Uterus (tissue), 2 donors: Measurements from ENCODE around the gene ADCY7.

ENCODE experiments used
- POLR2A ChIP-seq, 2 donors: fragments of 450-650 bp; IDR thresholded peaks; one replicate each; pipeline ENCODE4 v1.6.1; 2016; ENCODE audit warnings: antibody characterized with exemption in 2 of 2, mild to moderate bottlenecking in 1 of 2, moderate library complexity in 1 of 2
- TF ChIP-seq, protein P1 (sequence below), 4 experiments: fragments of 200-600 bp in 2 of 4; fragments of 450-650 bp in 2 of 4; sonication (generic) in 2 of 4; IDR thresholded peaks; one replicate each; pipeline ENCODE4 v1.5.1; 2016 to 2019; ENCODE audit warnings: antibody characterized with exemption in 4 of 4, mild to moderate bottlenecking in 2 of 4, moderate library complexity in 1 of 4

- TF ChIP-seq, protein P1, sequence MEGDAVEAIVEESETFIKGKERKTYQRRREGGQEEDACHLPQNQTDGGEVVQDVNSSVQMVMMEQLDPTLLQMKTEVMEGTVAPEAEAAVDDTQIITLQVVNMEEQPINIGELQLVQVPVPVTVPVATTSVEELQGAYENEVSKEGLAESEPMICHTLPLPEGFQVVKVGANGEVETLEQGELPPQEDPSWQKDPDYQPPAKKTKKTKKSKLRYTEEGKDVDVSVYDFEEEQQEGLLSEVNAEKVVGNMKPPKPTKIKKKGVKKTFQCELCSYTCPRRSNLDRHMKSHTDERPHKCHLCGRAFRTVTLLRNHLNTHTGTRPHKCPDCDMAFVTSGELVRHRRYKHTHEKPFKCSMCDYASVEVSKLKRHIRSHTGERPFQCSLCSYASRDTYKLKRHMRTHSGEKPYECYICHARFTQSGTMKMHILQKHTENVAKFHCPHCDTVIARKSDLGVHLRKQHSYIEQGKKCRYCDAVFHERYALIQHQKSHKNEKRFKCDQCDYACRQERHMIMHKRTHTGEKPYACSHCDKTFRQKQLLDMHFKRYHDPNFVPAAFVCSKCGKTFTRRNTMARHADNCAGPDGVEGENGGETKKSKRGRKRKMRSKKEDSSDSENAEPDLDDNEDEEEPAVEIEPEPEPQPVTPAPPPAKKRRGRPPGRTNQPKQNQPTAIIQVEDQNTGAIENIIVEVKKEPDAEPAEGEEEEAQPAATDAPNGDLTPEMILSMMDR (IDR thresholded peaks at IDR 0.05), result no peak
- no peak for TF ChIP-seq POLR2A (IDR thresholded peaks at IDR 0.05)
Observed at GRCh38 chr16:50270510-50271147, 4.3 kb downstream of the ADCY7 start.
